ENCODE data around the gene FSIP1.

DNA sequence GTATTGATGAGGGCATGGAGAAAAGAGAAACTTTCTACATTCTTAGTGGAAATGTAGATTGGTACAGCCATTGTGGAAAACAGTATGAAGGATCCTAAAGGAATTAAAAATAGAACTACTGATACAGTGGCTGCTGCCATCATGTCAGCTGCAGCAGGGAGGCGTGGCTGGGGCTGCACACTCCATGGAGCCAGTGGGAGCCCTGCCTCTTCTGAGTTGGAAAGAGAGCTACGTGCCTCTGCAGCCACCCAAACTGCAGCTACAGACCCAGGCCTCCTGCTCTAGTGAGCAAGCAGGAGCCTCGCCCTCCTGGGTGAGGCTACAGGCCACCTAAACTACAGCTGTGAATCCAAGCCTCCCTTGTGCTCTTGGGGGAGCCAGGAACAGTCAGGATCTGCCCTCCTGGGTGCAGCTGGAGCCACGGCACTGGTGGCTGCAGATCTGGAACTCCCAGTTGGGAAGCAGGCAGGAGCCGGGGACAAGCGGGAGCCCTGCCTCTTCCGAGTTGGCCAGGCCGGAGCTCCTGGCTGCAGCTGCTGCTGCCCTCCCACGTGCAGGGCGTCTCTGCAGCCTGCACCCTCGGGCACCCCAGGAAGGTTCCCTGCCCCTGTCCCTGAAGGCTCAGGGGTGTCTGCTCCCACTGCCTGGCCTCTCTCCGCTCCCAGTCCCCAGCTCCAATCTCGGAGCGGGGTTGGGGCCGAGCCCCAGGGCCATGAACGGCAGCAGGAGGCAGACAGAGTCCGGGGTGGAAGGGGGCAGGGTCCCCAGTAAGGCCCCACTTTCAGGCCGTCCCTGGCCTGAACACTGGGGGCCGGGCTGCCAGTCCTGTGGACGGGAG, 137.3 kb downstream of the FSIP1 start:
- TF ChIP-seq, protein P1, sequence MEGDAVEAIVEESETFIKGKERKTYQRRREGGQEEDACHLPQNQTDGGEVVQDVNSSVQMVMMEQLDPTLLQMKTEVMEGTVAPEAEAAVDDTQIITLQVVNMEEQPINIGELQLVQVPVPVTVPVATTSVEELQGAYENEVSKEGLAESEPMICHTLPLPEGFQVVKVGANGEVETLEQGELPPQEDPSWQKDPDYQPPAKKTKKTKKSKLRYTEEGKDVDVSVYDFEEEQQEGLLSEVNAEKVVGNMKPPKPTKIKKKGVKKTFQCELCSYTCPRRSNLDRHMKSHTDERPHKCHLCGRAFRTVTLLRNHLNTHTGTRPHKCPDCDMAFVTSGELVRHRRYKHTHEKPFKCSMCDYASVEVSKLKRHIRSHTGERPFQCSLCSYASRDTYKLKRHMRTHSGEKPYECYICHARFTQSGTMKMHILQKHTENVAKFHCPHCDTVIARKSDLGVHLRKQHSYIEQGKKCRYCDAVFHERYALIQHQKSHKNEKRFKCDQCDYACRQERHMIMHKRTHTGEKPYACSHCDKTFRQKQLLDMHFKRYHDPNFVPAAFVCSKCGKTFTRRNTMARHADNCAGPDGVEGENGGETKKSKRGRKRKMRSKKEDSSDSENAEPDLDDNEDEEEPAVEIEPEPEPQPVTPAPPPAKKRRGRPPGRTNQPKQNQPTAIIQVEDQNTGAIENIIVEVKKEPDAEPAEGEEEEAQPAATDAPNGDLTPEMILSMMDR (IDR thresholded peaks at IDR 0.05) = no peak
- TF ChIP-seq POLR2A (IDR thresholded peaks at IDR 0.05; ENCODE audit: low read depth) (no peak), EP300 (IDR thresholded peaks at IDR 0.05) (no peak), POLR2AphosphoS5 (IDR thresholded peaks at IDR 0.05) (no peak)
